Ectodermal cell (in vitro differentiated cells): ENCODE data around the gene PRKG1.

Experiments
- H3K27ac ChIP-seq: 2 replicates; pipeline ENCODE4 v1.7.0; 2013; ENCODE audit warnings: mild to moderate bottlenecking, low read depth, low read length; ENCODE audit not compliant: insufficient read depth, poor library complexity, severe bottlenecking
- H3K27me3 ChIP-seq: 2 replicates; pipeline ENCODE4 v1.7.0; 2013; ENCODE audit warnings: mild to moderate bottlenecking, low read length; ENCODE audit not compliant: insufficient read depth, control insufficient read depth, poor library complexity, severe bottlenecking
- H3K36me3 ChIP-seq: one replicate; pipeline ENCODE4 v1.7.0; 2013; ENCODE audit warnings: low read length; ENCODE audit not compliant: control insufficient read depth, insufficient read depth
- H3K4me1 ChIP-seq: one replicate; pipeline ENCODE4 v1.7.0; 2013; ENCODE audit warnings: low read length; ENCODE audit not compliant: control insufficient read depth, insufficient read depth
- H3K4me3 ChIP-seq: 2 replicates; pipeline ENCODE4 v1.7.0; 2013; ENCODE audit warnings: low read depth, low read length, control low read depth; ENCODE audit not compliant: insufficient read depth
- H3K9me3 ChIP-seq: 2 replicates; pipeline ENCODE4 v1.7.0; 2013; ENCODE audit warnings: mild to moderate bottlenecking, low read length, moderate library complexity; ENCODE audit not compliant: control insufficient read depth
- WGBS, 2 experiments: methylation state at CpG; one replicate each; pipeline ENCODE4 v1.1.7; 2013; ENCODE audit warnings: missing lambda C conversion rate in 2 of 2; 5-methylcytosine and 5-hydroxymethylcytosine counted together

PRKG1 gene

DNA sequence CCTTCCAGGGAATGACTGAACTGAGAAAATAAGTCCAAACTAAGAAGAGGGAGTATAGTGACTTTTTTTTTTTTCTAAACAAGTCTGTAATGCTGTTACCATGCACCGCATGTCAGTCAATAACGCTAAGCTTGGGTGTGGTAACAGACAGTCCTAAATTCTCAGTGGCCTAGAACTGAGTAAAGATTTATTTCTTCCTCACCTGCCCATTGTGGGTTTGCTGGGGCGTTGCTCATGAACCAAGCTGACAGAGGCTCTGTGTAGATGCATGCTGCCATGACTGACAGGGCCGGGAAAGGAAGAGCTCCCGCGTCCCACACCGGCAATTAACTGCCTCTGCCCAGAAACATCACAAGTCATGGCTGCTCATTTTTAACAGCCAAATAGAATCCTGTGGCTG lies 25.5 kb upstream of the PRKG1 start:
- Histone ChIP-seq H3K4me1 (no peaks in the 10 kb centered on the region), H3K27me3 (no peaks in the 10 kb centered on the region)

DNA sequence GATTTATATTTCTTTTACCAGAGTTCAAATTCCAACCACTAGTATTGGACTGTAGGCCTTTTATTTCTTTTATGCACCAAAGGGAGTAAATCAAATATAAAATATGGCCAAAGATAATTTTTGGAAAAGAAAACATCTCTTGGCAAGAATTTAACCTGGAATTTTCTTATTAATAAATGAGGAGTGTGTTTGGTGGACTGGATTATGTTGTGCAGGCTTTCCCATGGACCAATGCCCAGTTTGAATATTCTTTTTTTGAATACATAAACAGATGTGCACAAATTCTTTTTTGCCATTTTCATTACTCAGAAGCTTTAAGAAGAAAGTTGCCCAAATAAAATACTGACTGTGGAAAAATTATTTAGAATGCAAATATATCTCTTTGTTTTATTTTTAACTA lies 22.1 kb upstream of the PRKG1 start:
- Histone ChIP-seq H3K4me3 (no peak overlapping the region), H3K36me3 (no peaks in the 10 kb centered on the region)

More for the DNA sequence above, 25.5 kb upstream of the PRKG1 start:
- no peak overlapping the region for H3K4me3 ChIP-seq
- WGBS, 2 experiments: 82 to 84% methylated on average over 7 of the region's 7 CpGs
- no peaks in the 10 kb centered on the region for H3K36me3 ChIP-seq
- H3K27ac ChIP-seq: no peak overlapping the region
- H3K9me3 ChIP-seq: no peaks in the 10 kb centered on the region

DNA sequence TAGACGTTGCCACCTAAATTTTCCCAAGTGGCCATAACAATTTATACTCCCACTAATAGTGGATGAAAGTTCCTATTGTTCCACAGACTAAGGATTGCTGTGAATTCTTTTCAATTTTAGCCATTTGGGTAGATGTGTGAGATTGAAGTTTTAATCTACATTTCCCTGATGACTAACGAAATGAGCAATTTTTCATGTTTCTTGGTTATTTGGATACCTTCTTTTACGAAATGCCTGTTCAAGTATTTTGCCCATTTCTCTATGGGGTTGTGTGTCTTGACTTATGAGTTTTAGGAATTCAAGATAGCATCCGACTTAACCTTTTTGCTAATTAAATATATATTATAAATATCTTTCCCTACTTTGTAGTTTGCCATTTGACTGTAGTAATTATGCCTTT lies 16.4 kb upstream of the PRKG1 start:
- 94 to 96% methylated on average over 2 to 3 of the region's 4 CpGs for WGBS, 2 experiments
- Histone ChIP-seq H3K4me3 (no peak overlapping the region), H3K4me1 (no peaks in the 10 kb centered on the region), H3K9me3 (peaks cover 4% of the 10 kb centered on the region), H3K27me3 (no peaks in the 10 kb centered on the region), H3K27ac (no peak overlapping the region), H3K36me3 (no peaks in the 10 kb centered on the region)

More for the DNA sequence above, 22.1 kb upstream of the PRKG1 start:
- H3K27me3 ChIP-seq: no peaks in the 10 kb centered on the region
- no peak overlapping the region for H3K27ac ChIP-seq
- no peaks in the 10 kb centered on the region for H3K9me3 ChIP-seq
- no peaks in the 10 kb centered on the region for H3K4me1 ChIP-seq

DNA sequence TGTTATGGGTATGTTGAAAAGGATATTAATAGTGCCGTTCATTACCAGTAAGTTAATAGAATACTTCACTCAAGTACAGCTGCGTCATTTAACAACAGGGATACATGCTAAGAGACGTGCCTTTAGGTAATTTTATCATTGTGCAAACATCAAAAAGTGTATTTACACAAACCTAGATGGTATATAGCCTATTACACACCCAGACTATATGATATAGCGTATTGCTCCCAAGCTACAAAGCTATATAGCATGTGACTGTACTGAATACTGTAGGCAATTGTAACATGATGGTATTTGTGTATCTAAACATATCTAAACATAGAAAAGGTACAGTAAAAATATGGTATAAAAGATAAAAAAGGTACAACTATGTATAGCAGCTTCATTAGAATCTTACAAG lies 11.1 kb upstream of the PRKG1 start:
- Histone ChIP-seq H3K36me3 (no peaks in the 10 kb centered on the region), H3K4me1 (no peaks in the 10 kb centered on the region), H3K27me3 (no peaks in the 10 kb centered on the region), H3K27ac (no peak overlapping the region), H3K4me3 (no peak overlapping the region), H3K9me3 (peaks cover 4% of the 10 kb centered on the region)
- WGBS, 2 experiments: 85 to 98% methylated on average over 2 to 3 of the region's 4 CpGs

- Histone ChIP-seq H3K27me3 (no peaks in the 10 kb centered on the region), H3K4me1 (no peaks in the 10 kb centered on the region), H3K9me3 (no peaks in the 10 kb centered on the region), H3K36me3 (no peaks in the 10 kb centered on the region), H3K27ac (no peak overlapping the region), H3K4me3 (no peak overlapping the region)
- WGBS, 2 experiments: 13 to 28% methylated on average over 1 to 2 of the region's 2 CpGs
Measured at GRCh38 chr10:51063659-51064535, 10.4 kb upstream of the PRKG1 start.

- Histone ChIP-seq H3K36me3 (no peaks in the 10 kb centered on the region), H3K4me1 (no peaks in the 10 kb centered on the region), H3K4me3 (no peak overlapping the region), H3K9me3 (no peaks in the 10 kb centered on the region), H3K27ac (no peak overlapping the region), H3K27me3 (no peaks in the 10 kb centered on the region)
- WGBS, 2 experiments: 87 to 96% methylated on average over 1 of the region's 1 CpG
Measured at GRCh38 chr10:51066231-51066630, 8.1 kb upstream of the PRKG1 start.

GRCh38 chr10:51072210-51072609 lies 2.1 kb upstream of the PRKG1 start:
- Histone ChIP-seq H3K4me3 (no peak overlapping the region), H3K36me3 (no peaks in the 10 kb centered on the region), H3K27ac (no peak overlapping the region), H3K9me3 (no peaks in the 10 kb centered on the region), H3K27me3 (peaks cover 19% of the 10 kb centered on the region), H3K4me1 (peaks cover 2% of the 10 kb centered on the region)

GRCh38 chr10:51072921-51073434 lies 1.3 kb upstream of the PRKG1 start:
- H3K4me1 ChIP-seq: peaks cover 2% of the 10 kb centered on the region
- no peak overlapping the region for H3K27ac ChIP-seq
- H3K9me3 ChIP-seq: no peaks in the 10 kb centered on the region
- 83 to 92% methylated on average over 5 of the region's 5 CpGs for WGBS, 2 experiments
- H3K27me3 ChIP-seq: peaks cover 19% of the 10 kb centered on the region
- H3K4me3 ChIP-seq: no peak overlapping the region
- H3K36me3 ChIP-seq: no peaks in the 10 kb centered on the region

- Histone ChIP-seq H3K27ac (peak overlapping the region; percentile 68), H3K36me3 (no peaks in the 10 kb centered on the region), H3K4me1 (peaks cover 2% of the 10 kb centered on the region), H3K4me3 (peak overlapping the region; percentile 74), H3K9me3 (no peaks in the 10 kb centered on the region), H3K27me3 (peaks cover 19% of the 10 kb centered on the region)
- 4 to 5% methylated on average over 50 of the region's 50 CpGs for WGBS, 2 experiments
Measured at GRCh38 chr10:51073453-51074237, 642 bp upstream of the PRKG1 start.
